Measurements from ENCODE around the gene CREBBP. TPM values are rescaled to one million over a fixed set of nuclear protein-coding genes. Genes with fewer than 3 reads are reported as not detected.
A peak's percentile ranks its signal among the peaks of the same experiment; 100 is the strongest.

The CREBBP gene
- total RNA-seq, 1 donor: 28.2 TPM

DNA sequence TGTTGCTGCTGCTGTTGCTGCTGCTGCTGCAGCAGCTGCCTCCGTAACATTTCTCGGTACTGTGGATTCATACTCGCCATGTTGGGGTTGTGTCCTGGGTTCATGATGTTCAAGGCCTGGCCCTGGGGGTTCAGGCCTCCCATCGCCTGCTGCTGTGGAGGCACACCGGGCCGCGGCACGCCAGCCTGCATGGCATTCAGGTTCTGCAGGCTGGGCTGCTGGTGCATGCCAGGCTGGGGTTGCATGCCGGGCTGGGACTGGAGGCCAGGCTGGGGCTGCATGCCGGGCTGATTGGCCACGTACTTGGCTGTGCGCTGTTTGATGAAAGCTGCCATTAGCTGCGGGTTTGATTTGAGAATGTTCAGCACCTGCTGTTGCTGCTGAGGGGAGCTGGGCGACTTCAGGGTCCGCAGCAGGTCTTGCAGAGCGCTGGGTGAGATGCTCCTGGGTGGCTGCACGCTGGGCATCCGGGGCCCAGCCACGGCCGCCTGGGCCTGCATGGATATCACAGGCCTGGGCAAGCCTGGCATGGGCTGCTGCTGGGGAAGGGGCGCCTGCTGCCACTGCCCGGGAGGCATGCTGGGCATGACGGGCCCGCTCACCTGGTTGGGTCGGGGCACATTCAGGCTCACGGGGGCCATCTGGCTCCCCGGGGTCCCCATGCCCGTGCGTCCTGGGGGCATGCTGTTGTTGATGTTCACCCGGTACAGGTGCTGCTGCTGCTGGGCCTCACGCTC is 151.9 kb downstream of the CREBBP start:
- peak; percentile 60 for DNase-seq (ENCODE audit: insufficient read length, low spot score, missing footprints)
- peaks cover 26% of the 10 kb centered on the region for H3K36me3 ChIP-seq (ENCODE audit: insufficient read depth, low read length)
- no peak overlapping the region for H2AFZ ChIP-seq (ENCODE audit: low read length)
- H3K79me2 ChIP-seq (ENCODE audit: insufficient read depth, low read length): no peaks in the 10 kb centered on the region
- no peak overlapping the region for H3K4me3 ChIP-seq (ENCODE audit: insufficient read depth, low read length)
- H3K4me1 ChIP-seq (ENCODE audit: insufficient read depth, low read length): no peaks in the 10 kb centered on the region
- H3K9me3 ChIP-seq (ENCODE audit: low read depth, low read length): no peaks in the 10 kb centered on the region
- H4K20me1 ChIP-seq (ENCODE audit: insufficient read depth, low read length): peaks cover 37% of the 10 kb centered on the region
- H3K27me3 ChIP-seq (ENCODE audit: insufficient read depth, low read length): no peaks in the 10 kb centered on the region
- no peak overlapping the region for H3K27ac ChIP-seq (ENCODE audit: low read depth, low read length)
- no peak overlapping the region for H3K4me2 ChIP-seq (ENCODE audit: insufficient read depth, low read length)
- TF ChIP-seq, protein P1, sequence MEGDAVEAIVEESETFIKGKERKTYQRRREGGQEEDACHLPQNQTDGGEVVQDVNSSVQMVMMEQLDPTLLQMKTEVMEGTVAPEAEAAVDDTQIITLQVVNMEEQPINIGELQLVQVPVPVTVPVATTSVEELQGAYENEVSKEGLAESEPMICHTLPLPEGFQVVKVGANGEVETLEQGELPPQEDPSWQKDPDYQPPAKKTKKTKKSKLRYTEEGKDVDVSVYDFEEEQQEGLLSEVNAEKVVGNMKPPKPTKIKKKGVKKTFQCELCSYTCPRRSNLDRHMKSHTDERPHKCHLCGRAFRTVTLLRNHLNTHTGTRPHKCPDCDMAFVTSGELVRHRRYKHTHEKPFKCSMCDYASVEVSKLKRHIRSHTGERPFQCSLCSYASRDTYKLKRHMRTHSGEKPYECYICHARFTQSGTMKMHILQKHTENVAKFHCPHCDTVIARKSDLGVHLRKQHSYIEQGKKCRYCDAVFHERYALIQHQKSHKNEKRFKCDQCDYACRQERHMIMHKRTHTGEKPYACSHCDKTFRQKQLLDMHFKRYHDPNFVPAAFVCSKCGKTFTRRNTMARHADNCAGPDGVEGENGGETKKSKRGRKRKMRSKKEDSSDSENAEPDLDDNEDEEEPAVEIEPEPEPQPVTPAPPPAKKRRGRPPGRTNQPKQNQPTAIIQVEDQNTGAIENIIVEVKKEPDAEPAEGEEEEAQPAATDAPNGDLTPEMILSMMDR (IDR thresholded peaks at IDR 0.05; ENCODE audit: extremely low read depth, low read depth, low read length): no peak

DNA sequence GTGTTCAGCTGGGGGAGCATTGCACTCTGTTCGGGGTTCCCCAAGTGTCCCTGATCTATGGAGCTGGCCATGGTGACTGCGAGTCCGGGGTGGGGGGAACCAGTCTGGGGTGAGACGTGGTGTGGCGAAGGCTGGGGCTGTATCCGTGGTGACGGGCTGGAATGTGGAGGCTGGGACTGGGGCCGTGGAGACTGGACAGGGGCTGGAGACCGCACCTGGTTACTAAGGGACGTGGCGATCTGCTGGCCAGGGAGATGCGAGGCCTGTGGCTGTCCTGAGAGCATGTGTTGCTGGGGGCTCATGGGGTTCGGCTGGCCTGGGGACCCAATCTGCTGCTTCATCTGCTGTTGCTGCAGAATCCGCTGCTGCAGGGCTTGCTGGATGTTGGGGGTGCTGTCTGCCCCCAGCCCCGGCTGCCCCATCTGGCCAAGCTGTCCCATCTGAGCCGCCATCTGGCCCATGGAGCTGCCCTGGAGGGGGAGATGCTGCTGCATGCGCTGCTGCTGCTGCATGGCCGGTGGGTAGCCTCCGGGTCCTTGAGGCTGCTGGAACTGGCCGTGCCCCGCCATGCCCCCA is 152.6 kb downstream of the CREBBP start:
- H3K27me3 ChIP-seq (ENCODE audit: insufficient read depth, low read length): no peaks in the 10 kb centered on the region
- no peak overlapping the region for H3K4me2 ChIP-seq (ENCODE audit: insufficient read depth, low read length)
- H3K4me1 ChIP-seq (ENCODE audit: insufficient read depth, low read length): no peaks in the 10 kb centered on the region
- H3K27ac ChIP-seq (ENCODE audit: low read depth, low read length): no peak overlapping the region
- H3K79me2 ChIP-seq (ENCODE audit: insufficient read depth, low read length): no peaks in the 10 kb centered on the region
- peaks cover 37% of the 10 kb centered on the region for H4K20me1 ChIP-seq (ENCODE audit: insufficient read depth, low read length)
- DNase-seq (ENCODE audit: insufficient read length, low spot score, missing footprints): peak; percentile 71
- H3K4me3 ChIP-seq (ENCODE audit: insufficient read depth, low read length): no peak overlapping the region
- peaks cover 26% of the 10 kb centered on the region for H3K36me3 ChIP-seq (ENCODE audit: insufficient read depth, low read length)
- no peak overlapping the region for H2AFZ ChIP-seq (ENCODE audit: low read length)
- TF ChIP-seq, protein P1 (IDR thresholded peaks at IDR 0.05; ENCODE audit: extremely low read depth, low read depth, low read length): no peak
- no peaks in the 10 kb centered on the region for H3K9me3 ChIP-seq (ENCODE audit: low read depth, low read length)

DNA sequence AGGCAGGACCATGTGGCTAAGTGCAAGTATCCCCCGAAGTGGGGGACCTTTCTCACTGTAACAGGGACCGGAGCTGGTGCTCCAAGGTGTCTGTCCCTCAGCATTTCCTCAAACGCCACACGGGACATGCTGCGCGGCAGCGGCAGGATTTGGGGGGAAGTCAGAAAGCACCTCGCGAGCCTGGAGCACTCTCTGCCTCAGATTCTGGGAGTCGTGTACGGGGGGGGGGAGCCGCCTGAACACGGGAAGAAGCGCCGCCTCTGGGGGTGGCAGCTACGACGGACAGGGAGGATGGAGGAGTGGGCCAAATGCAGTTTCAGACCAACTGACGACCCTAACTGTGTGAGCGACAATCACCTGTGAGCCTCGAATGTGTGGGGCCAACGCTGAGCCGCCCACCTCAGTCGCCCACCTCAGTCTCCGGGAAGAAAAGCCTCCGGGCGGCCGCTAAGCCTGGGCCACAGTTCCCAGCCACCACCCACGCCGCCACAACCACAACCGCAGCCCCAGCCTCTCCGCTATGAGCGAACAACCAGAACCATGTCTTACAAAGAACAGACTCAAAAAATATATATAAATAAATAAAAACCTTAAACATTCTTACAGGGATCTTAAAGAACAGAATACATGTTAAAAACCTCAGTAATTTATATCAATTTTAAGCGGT is 154.4 kb downstream of the CREBBP start:
- TF ChIP-seq, protein P1 (IDR thresholded peaks at IDR 0.05; ENCODE audit: extremely low read depth, low read depth, low read length): no peak
- H3K36me3 ChIP-seq (ENCODE audit: insufficient read depth, low read length): peaks cover 16% of the 10 kb centered on the region
- H3K9me3 ChIP-seq (ENCODE audit: low read depth, low read length): no peaks in the 10 kb centered on the region
- H3K27ac ChIP-seq (ENCODE audit: low read depth, low read length): no peak overlapping the region
- no peaks in the 10 kb centered on the region for H3K27me3 ChIP-seq (ENCODE audit: insufficient read depth, low read length)
- no peak overlapping the region for H2AFZ ChIP-seq (ENCODE audit: low read length)
- H3K4me2 ChIP-seq (ENCODE audit: insufficient read depth, low read length): no peak overlapping the region
- peak; percentile 35 for DNase-seq (ENCODE audit: insufficient read length, low spot score, missing footprints)
- no peaks in the 10 kb centered on the region for H3K4me1 ChIP-seq (ENCODE audit: insufficient read depth, low read length)
- no peaks in the 10 kb centered on the region for H3K79me2 ChIP-seq (ENCODE audit: insufficient read depth, low read length)
- no peak overlapping the region for H3K4me3 ChIP-seq (ENCODE audit: insufficient read depth, low read length)
- peaks cover 34% of the 10 kb centered on the region for H4K20me1 ChIP-seq (ENCODE audit: insufficient read depth, low read length)

DNA sequence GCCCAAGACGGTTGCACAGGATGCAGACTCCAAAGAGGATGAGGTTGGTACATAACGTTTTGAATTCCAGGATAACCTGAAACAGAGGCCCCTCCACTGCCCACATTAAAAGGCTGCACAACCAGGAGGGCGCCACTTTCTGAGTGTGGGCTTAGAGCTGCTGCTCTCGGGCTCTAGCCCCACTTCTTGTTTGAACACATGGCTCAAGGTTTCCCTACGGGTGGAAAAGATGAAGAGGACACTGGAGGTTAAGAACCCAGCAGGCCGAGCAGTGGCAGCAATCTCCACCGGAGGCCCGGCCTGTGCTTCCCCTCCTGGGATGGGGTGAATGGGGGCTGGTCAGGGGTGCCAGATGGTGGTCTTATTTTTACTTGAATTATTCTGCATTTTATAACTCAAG is 155.2 kb downstream of the CREBBP start:
- H3K4me1 ChIP-seq (ENCODE audit: insufficient read depth, low read length): no peaks in the 10 kb centered on the region
- TF ChIP-seq, protein P1 (IDR thresholded peaks at IDR 0.05; ENCODE audit: extremely low read depth, low read depth, low read length): no peak
- H2AFZ ChIP-seq (ENCODE audit: low read length): no peak overlapping the region
- H3K36me3 ChIP-seq (ENCODE audit: insufficient read depth, low read length): peaks cover 16% of the 10 kb centered on the region
- H3K4me2 ChIP-seq (ENCODE audit: insufficient read depth, low read length): no peak overlapping the region
- H3K4me3 ChIP-seq (ENCODE audit: insufficient read depth, low read length): no peak overlapping the region
- no peak overlapping the region for H3K27ac ChIP-seq (ENCODE audit: low read depth, low read length)
- H4K20me1 ChIP-seq (ENCODE audit: insufficient read depth, low read length): peaks cover 27% of the 10 kb centered on the region
- DNase-seq (ENCODE audit: insufficient read length, low spot score, missing footprints): no peak
- H3K27me3 ChIP-seq (ENCODE audit: insufficient read depth, low read length): no peaks in the 10 kb centered on the region
- no peaks in the 10 kb centered on the region for H3K79me2 ChIP-seq (ENCODE audit: insufficient read depth, low read length)
- H3K9me3 ChIP-seq (ENCODE audit: low read depth, low read length): no peaks in the 10 kb centered on the region

Data from osteoblast (primary cell).